ENCODE results near the gene NFKBIE. TPM values are rescaled to one million over a fixed set of nuclear protein-coding genes. Genes with fewer than 3 reads are reported as not detected.
A peak's percentile ranks its signal among the peaks of the same experiment; 100 is the strongest.

The NFKBIE gene
- total and polyA plus RNA-seq, 8 donors: 2.5 to 16.9 (median 7.6) TPM

- Histone ChIP-seq H3K27ac (no peak overlapping the region), H3K9me3 (no peaks in the 10 kb centered on the region), H3K27me3 (peaks cover 0 to 9% (median 3%) of the 10 kb centered on the region in 4 donors), H3K4me3 (no peak overlapping the region), H3K4me1 (peaks cover 0 to 3% (median 0%) of the 10 kb centered on the region in 3 donors), H3K36me3 (no peaks in the 10 kb centered on the region)
- ATAC-seq (no peak), FAIRE-seq (no peak), DNase-seq (peak in 1 of 6 donors; percentile 40)
- WGBS, 2 donors: 78 to 80% methylated on average over 23 of the region's 23 CpGs
- intact Hi-C loops (cut with DNase I): no loop called here
- no peak for TF ChIP-seq CTCF (IDR thresholded peaks at IDR 0.05)
Observed at GRCh38 chr6:44276667-44277640, 11.6 kb upstream of the NFKBIE start.

- Histone ChIP-seq H3K9me3 (no peaks in the 10 kb centered on the region), H3K4me1 (peaks cover 0 to 3% (median 0%) of the 10 kb centered on the region in 3 donors), H3K4me3 (peak overlapping the region in 3 of 4 donors; percentile 10 to 43 (median 26)), H3K27me3 (peaks cover 0 to 9% (median 3%) of the 10 kb centered on the region in 4 donors), H3K27ac (no peak overlapping the region), H3K36me3 (no peaks in the 10 kb centered on the region)
- 11 to 14% methylated on average over 101 to 109 of the region's 109 CpGs for WGBS, 2 donors
- TF ChIP-seq CTCF (IDR thresholded peaks at IDR 0.05): no peak
- FAIRE-seq (no peak), DNase-seq (peak in 2 of 6 donors; percentile 69 to 75), ATAC-seq (peak; percentile 42 to 78 (median 71))
- intact Hi-C loops (cut with DNase I): no loop called here
Observed at GRCh38 chr6:44275749-44276648, 10.6 kb upstream of the NFKBIE start.

- ATAC-seq (no peak), FAIRE-seq (no peak), DNase-seq (peak in 1 of 6 donors; percentile 57)
- intact Hi-C loops (cut with DNase I): no loop called here
- Histone ChIP-seq H3K4me1 (peaks cover 0 to 3% (median 0%) of the 10 kb centered on the region in 3 donors), H3K36me3 (no peaks in the 10 kb centered on the region), H3K27me3 (peaks cover 0 to 9% (median 3%) of the 10 kb centered on the region in 4 donors), H3K4me3 (peak overlapping the region in 2 of 4 donors; percentile 10 to 43), H3K27ac (no peak overlapping the region), H3K9me3 (no peaks in the 10 kb centered on the region)
- WGBS, 2 donors: 57 to 73% methylated on average over 59 of the region's 59 CpGs
- TF ChIP-seq CTCF (IDR thresholded peaks at IDR 0.05): no peak
Observed at GRCh38 chr6:44275271-44275748, 10.0 kb upstream of the NFKBIE start.

GRCh38 chr6:44273617-44274016 lies 8.3 kb upstream of the NFKBIE start:
- Histone ChIP-seq H3K27me3 (peaks cover 0 to 9% (median 3%) of the 10 kb centered on the region in 4 donors), H3K4me3 (no peak overlapping the region), H3K9me3 (no peaks in the 10 kb centered on the region), H3K4me1 (peaks cover 0 to 3% (median 0%) of the 10 kb centered on the region in 3 donors), H3K27ac (no peak overlapping the region), H3K36me3 (no peaks in the 10 kb centered on the region)
- ATAC-seq (no peak), DNase-seq (no peak), FAIRE-seq (no peak)
- intact Hi-C loops (cut with DNase I): no loop called here
- 33 to 60% methylated on average over 1 of the region's 1 CpG for WGBS, 2 donors
- TF ChIP-seq CTCF (IDR thresholded peaks at IDR 0.05): no peak
